Ammon's horn (tissue), 1 donor: Measurements from ENCODE around the gene UVRAG.
"Not testable (repeated sequence)": the region's sequence is repeated elsewhere in the genome, so short reads cannot be mapped to it uniquely, and the experiment has no call there.

Source experiments
- DNase-seq: peaks from one replicate; pipeline ENCODE4 v3.0.0-alpha.2; 2016; ENCODE audit warnings: low spot score

Gene UVRAG

DNA sequence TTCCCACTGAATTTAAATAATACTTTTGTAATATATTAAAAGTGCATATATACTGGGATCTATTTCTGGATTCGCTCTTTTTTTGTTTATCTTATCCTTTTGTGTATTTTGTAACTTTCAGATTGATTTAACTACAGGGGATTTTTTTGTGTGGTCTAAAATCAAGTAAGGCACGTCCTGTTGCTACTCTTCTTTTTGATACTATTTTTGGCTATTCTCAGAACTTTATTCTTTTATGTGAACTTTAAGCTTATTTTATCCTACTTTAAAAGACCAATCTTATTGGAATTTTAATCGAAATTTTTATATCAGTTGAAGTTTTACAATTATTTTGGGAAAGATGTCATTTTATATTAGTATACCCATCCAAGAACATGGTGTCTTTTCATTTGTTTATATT, 106.8 kb downstream of the UVRAG start:
- no peak for DNase-seq

DNA sequence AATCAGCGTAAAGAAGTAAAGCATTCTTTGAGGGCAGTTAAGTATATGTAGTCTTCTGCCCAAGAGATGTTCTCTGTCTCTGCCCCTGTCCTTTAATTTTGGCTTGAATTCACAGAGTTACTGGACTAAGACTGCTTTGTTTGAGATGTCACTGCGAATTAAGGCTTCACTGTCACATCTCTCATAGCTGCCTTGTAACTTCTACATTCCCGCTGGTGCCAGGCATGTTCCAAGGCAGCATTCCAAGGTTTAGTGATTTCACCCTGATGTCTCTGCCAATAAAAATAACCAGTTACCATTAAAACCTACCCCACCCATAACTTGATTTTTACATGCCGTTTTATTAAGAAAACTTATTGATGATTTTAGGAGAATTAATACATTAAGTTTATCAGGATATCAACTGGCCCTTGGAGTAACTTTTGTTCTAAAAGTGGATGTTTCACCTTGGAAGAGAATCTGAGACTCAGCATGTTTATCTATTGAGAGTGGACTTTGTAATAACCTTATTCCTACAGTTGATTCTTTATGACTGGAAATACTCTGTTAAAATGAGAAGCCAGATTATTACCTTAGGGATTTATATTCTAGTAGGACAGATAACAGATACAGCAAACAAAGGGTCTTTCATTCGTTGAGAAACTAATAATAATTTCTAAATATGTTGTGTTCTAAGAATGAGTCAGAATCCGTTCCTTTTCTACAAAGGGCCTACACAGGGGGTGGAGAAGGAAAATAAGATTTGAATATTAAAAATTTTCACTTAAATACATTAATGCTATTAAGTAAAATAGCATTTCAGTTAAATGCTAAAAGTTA, 110.2 kb downstream of the UVRAG start:
- peak; percentile 56 for DNase-seq

DNA sequence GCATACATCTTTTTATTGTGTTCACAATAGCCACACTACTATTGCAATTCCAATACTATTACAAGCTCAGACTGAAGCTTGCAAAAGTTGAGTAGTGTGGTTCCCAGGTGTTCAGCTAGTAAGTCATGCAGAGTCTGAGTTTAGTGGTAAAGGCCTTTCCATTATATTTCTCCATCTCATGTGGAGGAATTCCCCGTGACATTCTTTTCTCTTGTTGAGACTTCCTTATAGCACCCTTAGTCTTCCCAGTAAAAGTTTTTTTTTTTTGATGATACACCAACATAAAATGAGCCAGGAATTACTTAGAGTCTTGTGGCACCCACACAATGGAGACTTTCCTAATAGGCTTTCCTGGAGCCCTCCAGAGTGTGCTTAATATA, 110.8 kb downstream of the UVRAG start:
- DNase-seq, result no peak

DNA sequence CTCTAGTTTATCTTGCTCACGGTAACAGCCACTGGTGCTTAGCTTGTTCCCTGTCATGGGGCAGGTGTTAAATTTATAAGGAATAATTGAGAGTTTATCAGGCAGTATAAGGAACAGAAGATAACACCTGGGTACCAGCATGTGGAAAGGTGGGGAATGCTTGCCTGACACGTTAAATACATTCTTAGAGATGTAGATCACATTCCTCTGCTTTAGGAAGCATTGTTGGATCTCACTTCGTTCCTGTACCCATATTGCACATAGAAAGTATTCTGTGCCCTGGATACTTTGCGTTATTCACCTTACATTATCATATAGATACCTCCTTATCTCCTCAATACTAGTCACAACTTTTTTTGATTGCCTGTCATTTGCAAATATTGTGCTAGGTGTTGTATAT, 114.7 kb downstream of the UVRAG start:
- DNase-seq, result no peak

DNA sequence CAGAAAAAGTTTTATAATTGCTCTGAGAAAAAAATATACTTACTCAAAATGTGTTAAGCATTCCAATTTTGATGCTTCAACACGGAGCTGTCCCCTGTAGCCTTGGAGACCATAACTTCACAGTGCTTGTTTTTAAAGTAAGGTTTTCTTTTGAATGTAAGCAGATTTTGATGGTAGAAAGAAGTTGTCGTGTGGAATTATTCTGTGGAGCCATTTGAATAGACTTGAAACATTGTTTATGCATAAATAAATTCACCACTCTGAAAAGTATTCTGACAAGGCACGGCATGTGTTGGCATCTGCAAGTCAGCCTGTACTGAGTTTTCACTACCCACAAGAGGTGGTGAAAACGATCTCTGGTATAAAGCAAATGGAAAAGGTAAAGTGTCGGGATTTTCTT, 115.5 kb downstream of the UVRAG start:
- DNase-seq, result no peak

DNA sequence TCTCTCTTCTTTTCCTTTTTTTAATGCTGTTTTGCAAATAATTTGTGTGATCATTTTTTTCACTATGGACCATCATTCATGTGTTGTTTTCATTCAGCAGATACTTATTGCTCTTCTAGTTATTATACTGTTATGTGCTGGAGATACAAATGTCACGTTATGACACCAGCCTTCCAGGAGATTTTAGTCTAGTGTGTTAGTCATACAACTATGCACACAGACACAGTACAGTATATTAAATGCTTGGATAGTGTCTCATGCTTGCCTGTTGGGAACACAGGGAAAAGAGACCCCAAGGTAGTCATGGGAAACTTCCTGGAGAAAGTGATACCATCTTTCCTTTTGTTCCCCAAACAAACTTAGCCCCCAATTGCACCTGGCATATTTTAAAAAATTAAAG, 116.1 kb downstream of the UVRAG start:
- DNase-seq, result no peak

DNA sequence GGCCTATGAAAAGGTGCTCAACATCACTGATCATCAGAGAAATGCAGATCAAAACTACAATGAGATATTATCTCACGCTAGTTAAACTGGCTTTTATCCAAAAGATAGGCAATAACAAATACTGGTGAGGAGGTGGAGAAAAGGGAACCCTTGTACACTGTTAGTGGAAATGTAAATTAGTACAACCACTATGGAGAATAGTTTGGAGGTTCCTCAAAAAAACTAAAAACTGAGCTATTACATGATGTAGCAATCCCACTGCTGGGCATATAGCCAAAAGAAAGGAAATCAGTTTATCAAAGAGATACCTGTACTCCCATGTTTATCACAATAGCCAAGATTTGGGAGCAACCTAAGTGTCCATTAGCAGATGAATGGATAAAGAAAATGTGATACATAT, 118.7 kb downstream of the UVRAG start:
- not testable (repeated sequence) for DNase-seq

DNA sequence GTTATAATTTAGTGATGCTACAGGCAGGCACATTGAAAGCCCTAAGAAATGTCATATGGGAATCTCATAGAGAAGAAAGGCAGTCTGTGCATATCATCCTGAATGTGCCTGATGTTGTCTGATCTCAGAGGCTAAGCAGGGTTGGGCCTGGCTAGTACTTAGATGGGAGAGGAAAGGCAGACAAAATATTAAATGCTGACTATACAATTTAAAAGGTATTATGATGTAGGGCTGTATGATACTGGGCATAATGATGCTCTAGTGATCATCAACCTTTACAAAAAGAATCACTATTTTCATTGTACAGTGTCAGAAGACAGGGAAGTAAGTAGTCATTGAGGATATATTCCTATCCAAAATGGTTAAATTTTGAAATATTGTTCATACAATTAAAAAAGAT, 119.8 kb downstream of the UVRAG start:
- DNase-seq, result no peak

DNA sequence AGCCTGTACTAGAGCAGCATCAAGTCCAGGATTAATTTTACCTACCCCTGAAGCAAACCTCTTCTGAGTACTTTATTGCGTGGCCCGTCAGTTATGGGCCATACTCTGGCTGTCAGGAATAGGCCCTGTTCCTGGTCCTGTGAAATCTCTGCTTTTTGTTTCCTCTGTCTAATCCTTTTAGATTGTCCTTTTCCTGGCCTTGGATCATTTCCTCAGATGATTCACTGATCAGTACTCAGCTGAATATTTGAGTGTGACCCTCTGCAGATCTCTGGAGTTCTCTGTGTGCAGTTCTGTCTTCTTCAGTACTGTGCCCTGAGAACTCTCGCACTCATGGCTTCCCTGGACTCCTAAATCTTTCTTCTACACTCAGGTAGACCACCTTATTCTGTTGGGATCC, 123.5 kb downstream of the UVRAG start:
- no peak for DNase-seq

DNA sequence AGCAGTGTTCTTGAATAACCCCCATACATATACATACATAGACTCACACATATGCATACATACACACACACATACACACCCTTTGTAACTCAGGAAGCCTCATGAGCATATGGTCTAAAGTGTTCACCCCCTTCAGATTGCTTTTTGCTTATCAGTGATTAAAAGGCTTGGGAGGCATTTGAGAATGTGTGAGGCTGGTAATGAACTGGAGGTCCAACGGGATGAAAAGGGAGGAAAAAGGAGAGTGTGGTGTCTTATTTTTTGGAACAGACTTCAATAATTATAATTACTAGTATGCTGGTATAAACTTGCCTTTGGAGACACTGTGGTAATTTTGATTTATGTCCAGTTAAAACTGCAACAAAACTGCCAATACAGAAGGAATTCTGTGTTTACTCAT, 124.5 kb downstream of the UVRAG start:
- no peak for DNase-seq

DNA sequence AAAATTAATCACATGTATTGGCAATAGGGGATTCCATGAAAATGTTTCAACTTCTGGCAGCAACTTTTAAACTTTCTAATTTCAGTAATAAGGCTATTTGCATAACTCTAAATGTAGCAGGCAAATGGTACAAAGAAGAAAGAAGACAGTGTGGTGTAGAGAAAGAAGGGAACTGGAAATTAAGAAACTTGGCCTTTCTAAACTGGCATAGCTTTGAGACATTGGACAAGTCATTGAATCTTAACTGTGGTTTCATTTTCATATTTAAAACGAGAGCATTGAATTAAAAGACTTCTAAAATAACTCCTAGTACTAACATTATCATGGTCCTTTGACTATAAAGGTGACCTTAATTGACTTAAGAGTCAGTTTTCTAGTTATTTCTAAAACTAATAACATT, 125.0 kb downstream of the UVRAG start:
- DNase-seq, result no peak

DNA sequence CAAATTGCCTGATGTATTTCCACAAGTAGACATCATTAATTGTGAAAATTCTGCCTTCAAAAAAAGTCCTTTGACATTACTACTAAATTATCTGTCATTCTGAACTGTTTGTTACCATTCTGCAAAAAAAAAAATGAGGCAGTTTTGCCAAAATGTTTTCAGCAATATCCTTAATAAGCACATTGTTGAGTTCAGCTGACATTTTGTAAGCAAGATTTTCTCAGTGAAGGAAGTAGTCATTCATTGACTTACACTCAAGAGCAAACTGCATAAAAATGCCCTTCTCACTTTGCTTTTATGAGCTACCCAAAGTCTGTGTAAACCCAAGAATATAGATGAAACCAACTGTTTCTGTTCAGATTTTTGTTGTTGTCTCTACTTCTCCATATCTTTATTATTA, 125.9 kb downstream of the UVRAG start:
- DNase-seq, result no peak

DNA sequence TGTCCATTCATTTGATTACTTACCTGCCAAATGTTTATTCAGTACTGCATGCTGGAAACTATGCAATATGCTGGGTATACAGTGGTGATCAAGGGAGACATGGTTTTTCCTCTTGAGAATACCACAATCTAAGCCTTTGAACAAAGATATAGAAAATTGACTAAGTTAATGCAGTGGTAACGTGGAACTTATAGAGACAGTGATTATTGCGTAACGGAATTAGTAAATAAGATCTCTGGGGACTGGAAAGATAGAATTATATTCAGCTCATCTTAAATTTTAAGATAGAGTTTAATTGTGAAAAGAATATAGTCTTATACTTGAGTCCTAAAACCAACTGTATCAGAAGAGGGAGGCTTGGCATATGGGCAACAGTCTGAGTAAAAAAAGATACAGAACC, 129.5 kb downstream of the UVRAG start:
- no peak for DNase-seq

DNA sequence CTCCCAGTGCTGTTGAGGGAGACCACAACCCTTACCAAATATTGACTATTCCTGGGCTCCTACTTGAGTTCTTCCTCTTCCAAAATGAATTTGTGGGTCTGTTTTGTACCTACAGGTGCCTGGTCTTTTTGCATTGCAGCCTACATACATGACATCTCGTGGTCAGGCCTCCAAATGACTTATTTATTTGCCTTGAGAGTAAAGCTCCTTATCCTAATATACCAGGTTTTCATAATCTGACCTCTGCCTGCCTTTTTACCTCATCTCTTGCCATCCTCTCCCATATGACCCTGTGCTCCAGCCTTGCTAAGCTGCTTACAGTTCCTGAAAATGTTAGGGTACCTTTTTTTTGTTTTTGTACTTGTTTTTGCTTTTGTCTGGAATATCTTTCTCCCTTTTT, 130.4 kb downstream of the UVRAG start:
- no peak for DNase-seq

DNA sequence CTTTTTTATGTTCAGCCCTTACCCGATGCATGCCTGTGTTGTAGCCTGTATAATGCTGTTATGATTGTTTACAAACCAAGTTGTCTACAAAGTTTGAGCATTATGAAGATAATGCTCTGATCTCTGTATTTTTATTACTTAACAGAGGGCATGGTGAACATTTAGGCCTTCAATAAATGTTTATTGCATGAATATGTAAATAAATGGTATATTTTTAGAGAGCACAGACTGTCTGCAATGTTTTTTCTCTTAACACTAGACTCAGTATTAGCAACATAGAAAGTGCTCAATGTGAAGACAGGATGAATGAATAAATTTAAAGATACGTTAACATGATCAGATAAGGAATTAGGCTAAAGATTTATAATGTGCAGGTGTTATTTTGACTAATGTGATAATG, 130.9 kb downstream of the UVRAG start:
- no peak for DNase-seq

DNA sequence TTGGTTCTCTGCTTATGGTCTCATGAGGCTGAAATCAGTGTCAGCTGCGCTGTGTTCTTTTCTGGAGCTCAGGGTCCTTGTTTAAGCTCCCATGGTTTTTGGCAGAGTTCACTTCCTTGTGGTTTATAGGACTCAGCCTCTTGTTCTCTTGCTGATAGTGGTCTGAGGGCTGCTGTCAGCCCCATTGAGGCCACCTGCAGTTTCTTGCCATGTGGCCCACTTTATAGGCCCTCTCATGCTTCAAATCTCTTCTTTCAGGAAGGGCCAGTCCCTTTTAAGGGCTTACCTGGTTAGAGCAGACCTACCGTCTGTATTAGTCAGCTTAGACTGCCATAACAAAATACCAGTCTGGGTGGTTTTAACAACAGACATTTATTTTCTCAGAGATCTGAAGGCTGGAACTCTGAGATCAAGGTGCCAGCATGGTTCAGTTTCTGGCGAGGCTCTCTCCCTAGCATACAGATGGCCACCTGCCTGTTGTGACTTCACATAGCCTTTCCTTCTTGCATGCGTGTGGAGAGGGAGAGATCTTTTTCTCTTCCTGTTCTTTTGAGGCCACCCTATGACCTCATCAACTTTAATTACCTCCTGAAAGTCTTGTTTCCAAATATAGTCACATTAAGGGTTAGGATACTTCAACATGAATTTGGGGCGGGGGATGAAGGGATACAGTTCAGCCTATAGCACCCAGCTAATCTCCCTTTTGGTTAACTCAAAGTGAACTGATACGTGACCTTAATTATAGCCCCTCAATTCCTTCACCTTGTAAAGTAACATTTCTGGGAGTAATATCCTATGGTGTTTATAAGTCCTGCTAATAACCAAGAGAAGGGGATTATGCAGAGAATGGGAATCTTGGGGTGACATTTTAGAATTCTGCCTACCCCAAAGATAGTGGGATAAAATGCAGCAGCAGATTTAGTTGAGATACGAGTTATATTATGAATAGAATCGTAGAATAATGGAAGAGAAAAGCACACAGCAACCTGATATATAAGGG, 131.8 kb downstream of the UVRAG start:
- DNase-seq, result peak; percentile 56

DNA sequence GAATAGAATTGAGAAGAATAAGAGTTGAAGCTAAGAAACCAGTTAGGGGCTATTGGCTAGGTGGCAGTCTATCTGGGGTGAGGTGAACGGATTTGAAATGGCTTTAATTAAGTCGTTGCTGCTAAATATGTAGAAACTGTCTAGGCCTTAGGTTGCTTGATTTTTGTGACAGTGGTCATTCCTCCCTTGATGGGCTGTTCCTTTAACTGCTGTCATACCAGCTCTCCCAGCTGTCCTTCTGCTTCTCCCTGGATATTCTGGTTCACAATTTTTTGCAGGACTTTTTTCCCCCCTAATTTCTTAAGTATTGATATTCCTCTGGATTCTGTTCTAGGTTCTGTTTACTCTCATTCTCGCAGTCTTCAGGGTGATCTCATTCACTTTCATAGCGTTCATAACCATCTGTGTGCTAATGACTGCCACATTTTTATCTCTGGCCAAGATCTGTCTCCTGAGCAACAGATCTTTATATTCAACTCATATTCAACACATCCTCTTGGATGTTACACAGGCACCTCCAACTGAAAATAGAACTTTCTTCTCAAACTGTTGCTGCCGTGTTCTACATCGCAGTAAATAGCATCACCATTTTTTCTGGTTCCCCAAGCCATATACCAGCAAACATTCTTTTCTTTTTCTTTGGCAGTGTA, 134.1 kb downstream of the UVRAG start:
- DNase-seq, result no peak

DNA sequence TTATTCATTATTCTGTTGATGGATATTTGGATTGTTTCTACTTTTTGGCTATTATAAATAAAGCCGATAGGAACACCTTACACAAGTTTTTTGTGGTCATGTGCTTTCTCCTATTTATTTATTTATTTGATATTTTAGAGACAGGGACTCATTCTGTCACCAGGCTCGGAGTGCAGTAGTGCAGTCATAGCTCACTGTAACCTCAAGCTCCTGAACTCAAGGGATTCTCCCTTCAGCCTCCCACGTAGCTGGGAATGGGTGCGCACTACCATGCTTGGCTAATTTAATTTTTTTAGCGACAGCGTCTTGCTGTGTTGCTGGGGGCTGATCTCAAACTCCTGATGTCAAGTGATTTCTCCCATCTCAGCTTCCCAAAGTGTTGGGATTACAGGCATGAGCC, 135.1 kb downstream of the UVRAG start:
- DNase-seq, result no peak

DNA sequence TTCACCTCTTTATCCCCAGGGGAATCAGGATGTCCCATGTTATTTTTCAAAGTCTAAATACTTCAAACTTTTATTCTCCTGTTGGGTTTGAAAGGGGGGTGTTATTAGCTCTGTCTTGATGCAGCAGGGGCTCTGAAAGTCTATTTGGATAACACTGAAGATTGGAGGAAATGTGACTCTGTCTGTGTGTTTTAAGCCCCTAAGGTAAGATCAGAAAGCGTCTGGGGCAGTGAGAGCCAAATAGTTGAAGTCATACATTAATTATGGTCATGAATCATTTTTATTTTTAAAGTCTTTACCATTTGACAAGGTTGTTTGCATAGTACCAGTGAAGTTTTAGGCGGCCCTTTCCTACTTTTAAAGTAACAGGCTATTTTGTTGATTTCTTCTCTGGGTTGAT, 139.0 kb downstream of the UVRAG start:
- no peak for DNase-seq

DNA sequence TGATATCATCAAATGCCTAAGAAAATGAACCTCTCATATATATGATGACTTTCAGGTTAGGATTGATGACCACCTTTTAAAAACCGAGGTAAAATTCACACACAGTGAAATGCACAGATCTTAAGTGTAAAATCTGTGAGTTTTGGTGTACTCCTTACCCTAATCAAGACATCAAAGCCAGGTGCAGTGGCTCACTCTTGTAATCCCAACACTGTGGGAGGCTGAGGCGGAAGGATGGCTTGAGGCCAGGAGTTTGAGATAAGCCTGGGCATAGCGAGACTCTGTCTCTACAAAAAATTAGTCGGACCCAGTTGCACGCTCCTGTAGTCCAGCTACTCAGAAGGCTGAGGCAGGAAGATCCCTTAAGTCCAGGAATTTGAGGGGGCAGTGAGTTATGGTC, 140.4 kb downstream of the UVRAG start:
- no peak for DNase-seq

DNA sequence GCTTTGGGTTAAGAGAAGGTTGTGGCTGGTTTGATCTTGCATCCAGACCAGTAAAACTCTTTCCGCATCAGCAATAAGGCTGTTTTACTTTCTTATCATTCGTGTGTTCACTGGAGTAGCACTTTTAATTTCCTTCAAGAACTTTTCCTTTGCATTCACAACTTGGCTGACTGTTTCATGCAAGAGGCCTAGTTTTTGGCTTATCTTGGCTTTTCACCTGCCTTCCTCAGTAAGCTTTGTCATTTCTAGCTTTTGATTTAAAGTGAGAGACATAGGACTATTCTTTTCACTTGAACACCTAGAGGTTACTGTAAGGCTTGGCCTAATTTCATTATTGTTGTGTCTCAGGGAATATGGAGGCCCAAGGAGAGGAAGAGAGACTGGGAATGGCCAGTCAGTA, 144.5 kb downstream of the UVRAG start:
- no peak for DNase-seq

DNA sequence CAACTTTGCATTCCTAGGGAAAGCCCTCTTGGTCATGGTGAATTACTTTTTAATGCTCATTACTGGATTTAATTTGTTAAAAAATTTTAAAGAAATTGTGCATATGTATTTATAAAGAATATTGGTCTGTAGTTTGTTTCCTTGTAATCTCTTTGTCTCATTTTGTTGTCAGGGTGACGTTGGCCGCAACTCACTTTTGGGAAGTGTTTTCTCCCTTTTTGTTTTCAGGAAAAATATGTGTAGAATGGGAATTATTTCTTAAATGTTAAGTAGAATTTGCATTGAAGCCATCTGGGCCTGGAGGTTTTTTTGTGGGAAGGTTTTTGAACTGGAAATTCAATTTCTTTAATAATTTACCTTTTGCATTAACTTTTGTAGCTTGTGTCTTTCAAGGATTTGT, 149.1 kb downstream of the UVRAG start:
- no peak for DNase-seq
